HG03432 (cell line): ENCODE data around the gene GDPD3.

ENCODE experiments used
- ATAC-seq: cut with Tn5 transposase; IDR thresholded peaks from one replicate; pipeline ENCODE4 v1.9.1; 2021; ENCODE audit warnings: mild to moderate bottlenecking, moderate library complexity; ENCODE audit not compliant: unreplicated experiment

The GDPD3 gene

DNA sequence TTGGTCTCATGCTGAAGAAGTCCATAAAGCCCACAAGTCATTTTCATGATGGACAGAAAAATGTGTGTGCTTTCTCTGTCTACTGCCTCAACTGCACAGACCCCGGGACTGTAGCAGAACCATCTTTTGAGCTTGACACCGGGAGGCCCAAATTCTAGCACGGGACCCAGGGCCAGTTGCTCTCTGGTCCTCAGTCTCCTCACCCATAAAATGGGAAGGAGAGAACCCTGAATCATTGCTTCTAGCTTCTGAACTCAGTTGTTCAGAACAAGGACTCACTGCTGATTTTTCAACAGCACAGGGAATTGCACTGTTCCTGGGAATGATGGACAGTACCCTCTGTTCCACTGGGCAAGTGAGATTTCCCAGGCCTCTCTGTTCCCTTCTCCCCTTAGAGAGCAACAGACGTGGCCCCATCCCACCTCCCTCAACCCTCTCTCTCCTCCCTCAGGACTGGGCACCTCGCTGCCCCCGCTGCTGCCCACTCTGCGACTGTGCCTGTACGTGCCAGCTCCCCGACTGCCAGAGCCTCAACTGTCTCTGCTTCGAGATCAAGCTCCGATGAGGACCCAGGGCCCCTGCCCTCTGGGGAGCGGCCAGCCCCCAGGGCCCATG lies 50.0 kb downstream of the GDPD3 start:
- no peak for ATAC-seq

DNA sequence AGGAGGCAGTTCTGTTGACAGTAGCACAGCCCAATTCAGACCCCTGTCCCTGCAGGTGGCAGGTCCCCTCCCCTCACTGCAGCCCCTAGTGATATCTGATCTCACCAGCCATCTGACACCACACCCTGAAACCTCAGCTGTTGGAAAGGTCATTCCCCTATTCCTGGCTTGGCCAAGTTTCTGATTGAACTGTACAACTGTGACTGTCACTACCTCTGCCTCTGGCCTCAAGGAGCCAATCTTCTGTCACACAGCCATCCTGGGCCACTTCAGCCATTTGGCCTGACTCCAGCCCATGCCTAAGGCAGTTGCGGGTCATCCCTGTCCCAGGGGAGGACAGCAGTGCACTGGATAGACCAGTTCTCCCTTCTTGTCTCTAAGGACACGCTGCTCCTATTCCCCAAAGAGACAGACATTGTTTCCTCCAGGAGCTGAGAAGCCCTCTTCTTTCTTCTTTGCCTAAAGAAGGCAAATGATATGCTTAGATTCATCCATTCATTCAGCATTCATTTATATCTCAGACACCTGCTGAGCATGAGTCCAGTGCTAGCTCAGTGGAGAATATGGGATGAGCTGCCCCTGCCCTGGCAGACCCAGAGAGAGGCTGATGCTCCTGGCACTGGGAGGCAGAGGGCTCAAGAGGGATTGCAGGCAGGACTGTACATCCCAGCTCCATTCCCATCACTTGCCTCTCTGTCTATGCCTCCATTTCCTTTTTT lies 52.3 kb downstream of the GDPD3 start:
- no peak for ATAC-seq

DNA sequence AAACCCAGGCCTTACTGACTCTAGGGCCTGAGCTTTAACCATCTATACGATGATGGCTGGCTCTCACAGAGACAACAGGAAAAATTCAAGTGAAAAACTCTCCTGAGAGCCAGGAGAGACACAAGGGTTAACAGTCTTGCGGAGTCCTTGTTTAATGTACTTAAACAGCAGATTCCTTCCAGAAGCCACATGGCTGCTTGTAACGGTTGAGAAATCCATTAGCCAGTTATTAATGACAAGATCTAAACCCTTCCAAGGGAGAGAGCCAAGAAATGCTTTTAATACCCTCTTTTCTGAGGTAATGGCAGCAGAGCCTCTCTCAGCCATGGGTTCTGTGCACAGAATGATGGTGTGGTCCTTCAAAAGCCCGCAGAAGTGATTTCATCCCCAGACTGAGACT lies 53.0 kb downstream of the GDPD3 start:
- no peak for ATAC-seq

DNA sequence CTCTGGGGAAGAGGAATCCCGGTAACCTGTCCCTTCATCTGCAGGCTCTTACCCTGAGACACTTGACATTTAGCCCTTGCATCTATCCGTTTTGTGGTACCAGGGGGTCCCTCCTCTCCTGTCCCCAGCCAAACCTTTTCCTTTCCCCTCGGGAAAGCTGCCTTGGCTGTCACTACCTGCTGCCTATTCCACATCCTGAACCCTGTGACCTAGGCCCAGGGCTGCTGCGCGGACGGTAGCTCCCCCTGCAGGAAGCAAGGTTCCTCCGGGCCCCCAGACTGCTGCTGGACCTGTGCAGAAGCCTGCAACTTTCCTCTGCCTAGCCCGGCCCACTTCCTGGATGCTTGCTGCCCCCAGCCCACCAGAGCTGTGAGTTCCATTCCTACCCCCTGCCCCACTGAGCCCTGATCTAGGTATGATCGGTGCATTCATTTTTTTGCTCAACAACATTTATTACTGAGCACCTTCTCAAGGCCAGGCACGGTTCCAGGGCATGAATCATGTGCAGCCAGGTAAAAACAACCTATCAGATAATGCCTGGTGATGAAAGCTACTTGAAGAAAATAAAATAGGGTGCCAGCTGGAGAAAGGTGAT lies 58.3 kb downstream of the GDPD3 start:
- no peak for ATAC-seq
